Endothelial cell of umbilical vein (primary cell): ENCODE data around the gene HEMGN. TPM values are rescaled to one million over a fixed set of nuclear protein-coding genes. Genes with fewer than 3 reads are reported as not detected.

Experiments
- BruUV-seq: library from RNA; stranded (reverse); fragments of 400-500 nt; replicated peaks from 2 replicates; lab custom pipeline; 2021; lab: Mats Ljungman, UMichigan
- CTCF ChIA-PET: fragments of 300-600, 350-600 bp; sonication (Branson Sonifier 250); formaldehyde crosslinking; loops from one replicate; lab custom pipeline; 2021; ENCODE audit warnings: antibody characterized with exemption, inconsistent platforms; lab: Charles Lee
- POLR2A ChIA-PET: fragments of 300-600, 350-600 bp; sonication (Branson Sonifier 250); formaldehyde crosslinking; loops from one replicate; lab custom pipeline; 2021; ENCODE audit warnings: antibody characterized with exemption, inconsistent platforms; lab: Charles Lee
- DNase-seq: peaks from one replicate; pipeline ENCODE4 v3.0.0-alpha.2; 2011; ENCODE audit warnings: low read depth, low spot score
- FAIRE-seq: peaks from 2 replicates; lab custom pipeline; 2011; peaks lifted over from hg19 to GRCh38; lab: Jason Lieb, UNC
- H2AFZ ChIP-seq: 2 replicates; pipeline ENCODE4 v1.6.0; 2012; ENCODE audit warnings: low read depth, low read length, control low read depth, inconsistent platforms
- H3K27ac ChIP-seq: 2 replicates; pipeline ENCODE4 v1.5.1; 2011; ENCODE audit warnings: low read depth, mild to moderate bottlenecking, control low read depth, low read length, moderate library complexity; ENCODE audit not compliant: insufficient read depth
- H3K27me3 ChIP-seq, 2 experiments: 2 replicates each; pipeline versions ENCODE4 v1.6.0 to v1.6.1; 2011; ENCODE audit warnings: low read length in 2 of 2, mixed read lengths in 1 of 2; ENCODE audit not compliant: control insufficient read depth in 2 of 2, insufficient read depth in 2 of 2
- H3K36me3 ChIP-seq, 2 experiments: 2 replicates in 1 of 2; 3 replicates in 1 of 2; pipeline ENCODE4 v1.5.1; 2011; ENCODE audit warnings: low read length in 2 of 2, mild to moderate bottlenecking in 1 of 2, moderate library complexity in 1 of 2; ENCODE audit not compliant: control insufficient read depth in 2 of 2, insufficient read depth in 2 of 2; ENCODE audit errors: extremely low read depth in 1 of 2
- H3K4me1 ChIP-seq: 3 replicates; pipeline ENCODE4 v1.5.1; 2011; ENCODE audit warnings: mild to moderate bottlenecking, low read length; ENCODE audit not compliant: control insufficient read depth, insufficient read depth; ENCODE audit errors: extremely low read depth
- H3K4me2 ChIP-seq: 2 replicates; pipeline ENCODE4 v1.6.1; 2011; ENCODE audit warnings: low read length, control low read depth, mixed read lengths; ENCODE audit not compliant: insufficient read depth
- H3K4me3 ChIP-seq, 3 experiments: fragments of 200-600 bp in 1 of 3; sonication (generic), shearing (Covaris generic) in 1 of 3; replicated peaks in 1 of 3; 2 replicates each; pipeline ENCODE4 v1.5.1; 2011 to 2016; ENCODE audit warnings: control low read depth in 3 of 3, low read length in 3 of 3, mild to moderate bottlenecking in 2 of 3, inconsistent platforms in 1 of 3, low read depth in 1 of 3, moderate library complexity in 1 of 3; ENCODE audit not compliant: insufficient read depth in 1 of 3
- H3K79me2 ChIP-seq: 2 replicates; pipeline ENCODE4 v1.6.0; 2012; ENCODE audit warnings: low read length, inconsistent platforms; ENCODE audit not compliant: control insufficient read depth, insufficient read depth
- H3K9ac ChIP-seq: replicated peaks from 2 replicates; pipeline ENCODE3; 2011; ENCODE audit warnings: low read length, control low read depth; ENCODE audit not compliant: insufficient read depth; ENCODE audit errors: extremely low read depth
- H3K9me1 ChIP-seq: replicated peaks from 3 replicates; pipeline ENCODE4 v1.6.0; 2011; ENCODE audit warnings: mild to moderate bottlenecking, low read length; ENCODE audit not compliant: control insufficient read depth, insufficient read depth; ENCODE audit errors: extremely low read depth
- H3K9me3 ChIP-seq: replicated peaks from 2 replicates; pipeline ENCODE4 v1.5.1; 2012; ENCODE audit warnings: low read length, inconsistent platforms; ENCODE audit not compliant: control insufficient read depth, insufficient read depth
- H4K20me1 ChIP-seq: replicated peaks from 2 replicates; pipeline ENCODE3; 2011; ENCODE audit warnings: mild to moderate bottlenecking, low read length; ENCODE audit not compliant: control insufficient read depth, insufficient read depth; ENCODE audit errors: extremely low read depth
- CTCF ChIP-seq, 2 donors: IDR thresholded peaks; 1 replicate in 1 of 2; 2 replicates in 1 of 2; pipeline ENCODE4 v1.5.1; 2011; ENCODE audit warnings: low read length in 2 of 2, mild to moderate bottlenecking in 2 of 2, moderate library complexity in 2 of 2, control low read depth in 1 of 2, inconsistent platforms in 1 of 2, low read depth in 1 of 2; ENCODE audit not compliant: insufficient read depth in 1 of 2; ENCODE audit errors: extremely low read depth in 1 of 2
- FOS ChIP-seq: IDR thresholded peaks from 2 replicates; pipeline ENCODE4 v1.6.1; 2011; ENCODE audit warnings: mild to moderate bottlenecking, low read length, moderate library complexity, borderline replicate concordance; ENCODE audit not compliant: insufficient read depth
- GATA2 ChIP-seq: IDR thresholded peaks from 2 replicates; pipeline ENCODE4 v1.7.0; 2011; ENCODE audit warnings: low read depth, mild to moderate bottlenecking, moderate library complexity, mixed read lengths, low read length; ENCODE audit not compliant: insufficient read length, insufficient read depth
- MYC ChIP-seq: IDR thresholded peaks from one replicate; pipeline ENCODE4 v1.6.1; 2011; ENCODE audit warnings: mild to moderate bottlenecking, low read depth, low read length
- POLR2A ChIP-seq: IDR thresholded peaks from 2 replicates; pipeline ENCODE4 v1.6.1; 2012; ENCODE audit warnings: low read depth, mild to moderate bottlenecking, control low read depth, low read length
- dilution Hi-C: fragments of 300-500 bp; cut with MboI; formaldehyde crosslinking; loops from one replicate; pipeline ENCODE4 v1.15.0; 2019; ENCODE audit warnings: low sequenced_read_pairs; ENCODE audit not compliant: extremely low pct_ligation_motif_present
- intact Hi-C: fragments of 100-400 bp; cut with micrococcal nuclease; formaldehyde crosslinking; loops from one replicate; pipeline ENCODE4 v1.10.0; 2022
- polyA plus RNA-seq, 4 experiments: library from polyadenylated mRNA; depleted of rRNA in 3 of 4; stranded (reverse) in 3 of 4; unstranded in 1 of 4; fragments of >200 nt; gene quantifications; 2 replicates each; pipeline versions ENCODE4 v1.2.1 to v1.2.3, GENCODE V29; 2011 to 2012; ENCODE audit warnings: missing spikeins in 1 of 4
- total RNA-seq: library from RNA; stranded (reverse); gene quantifications from 2 replicates; pipeline ENCODE4 v1.2.3, GENCODE V29; 2021

The HEMGN gene
- total and polyA plus RNA-seq, 2 donors (not counting 3 experiments of a cell fraction or from before 2014, with no cell fraction given): not detected

- Histone ChIP-seq H3K79me2 (no peaks in the 10 kb centered on the region), H3K27me3 (peaks cover 11 to 36% of the 10 kb centered on the region in 2 experiments), H2AFZ (no peak overlapping the region), H3K27ac (no peak overlapping the region), H3K9me1 (no peaks in the 10 kb centered on the region), H3K9me3 (no peaks in the 10 kb centered on the region), H4K20me1 (no peaks in the 10 kb centered on the region), H3K4me2 (no peak overlapping the region), H3K4me3 (no peak overlapping the region), H3K9ac (no peak overlapping the region), H3K4me1 (peaks cover 11% of the 10 kb centered on the region), H3K36me3 (no peaks in the 10 kb centered on the region)
- BruUV-seq: no TSS peak
- intact Hi-C loops (loop anchor here (5.0 kb wide), 2 partner anchors 268 to 512 kb away; partner anchors contain the start of genes CORO2A and TDRD7), dilution Hi-C loops (no loop called here)
- ChIA-PET CTCF (interaction anchor here (0.9 to 5.5 kb wide), 5 partner anchors 58 to 339 kb away, joined by 3 to 32 read pairs (median 24); partner anchors contain the start of genes ANP32B and NANS), POLR2A (interaction anchor here (0.7 kb wide), 1 partner anchor 83 kb away, joined by 3 read pairs; no protein-coding TSS in a partner anchor)
- no peak for DNase-seq
- TF ChIP-seq POLR2A: no peak
- no peak for TF ChIP-seq MYC
- no peak for FAIRE-seq
These were observed 13.6 kb downstream of the HEMGN start for GRCh38 chr9:97924386-97924785.

GRCh38 chr9:97923529-97924108, 14.4 kb downstream of the HEMGN start:
- no peaks in the 10 kb centered on the region for H3K9me1 ChIP-seq
- no peak overlapping the region for H3K9ac ChIP-seq
- peaks cover 8 to 29% of the 10 kb centered on the region in 2 experiments for H3K27me3 ChIP-seq
- ChIA-PET POLR2A (no interaction called here), CTCF (interaction anchor here (0.9 to 5.5 kb wide), 13 partner anchors 18 to 852 kb away, joined by 3 to 32 read pairs (median 5); partner anchors contain the start of genes ANP32B and NANS)
- H2AFZ ChIP-seq: no peak overlapping the region
- peaks cover 11% of the 10 kb centered on the region for H3K4me1 ChIP-seq
- peak overlapping the region in 2 of 3 experiments; percentile 9 to 37 for H3K4me3 ChIP-seq
- no peaks in the 10 kb centered on the region for H3K9me3 ChIP-seq
- H4K20me1 ChIP-seq: no peaks in the 10 kb centered on the region
- H3K27ac ChIP-seq: no peak overlapping the region
- FAIRE-seq (peak; percentile 50), DNase-seq (peak; percentile 86)
- no TSS peak for BruUV-seq
- dilution Hi-C loops (no loop called here), intact Hi-C loops (loop anchor here (1.0 to 5.0 kb wide), 15 partner anchors 31 to 867 kb away; partner anchors contain the start of genes ANP32B, CORO2A, NCBP1 and TBC1D2)
- no peaks in the 10 kb centered on the region for H3K36me3 ChIP-seq
- TF ChIP-seq GATA2 (no peak), FOS (peak; percentile 23), CTCF (IDR thresholded peaks at IDR 0.05; ENCODE audit: extremely low read depth in 1 of 2, insufficient read depth in 1 of 2, low read depth in 1 of 2, low read length in 2 of 2) (peak; percentile 61 to 62)
- no peaks in the 10 kb centered on the region for H3K79me2 ChIP-seq
- peak overlapping the region; percentile 87 for H3K4me2 ChIP-seq
